GM12873 (cell line): ENCODE data around the gene ZCCHC4.

Source experiments
- TF ChIP-seq, protein P1 (sequence below): IDR thresholded peaks from 2 replicates; pipeline ENCODE4 v1.5.1; 2012; ENCODE audit warnings: low read depth, mild to moderate bottlenecking, moderate library complexity, low read length, control low read depth; ENCODE audit not compliant: insufficient read depth; ENCODE audit errors: missing control alignments

Gene ZCCHC4

DNA sequence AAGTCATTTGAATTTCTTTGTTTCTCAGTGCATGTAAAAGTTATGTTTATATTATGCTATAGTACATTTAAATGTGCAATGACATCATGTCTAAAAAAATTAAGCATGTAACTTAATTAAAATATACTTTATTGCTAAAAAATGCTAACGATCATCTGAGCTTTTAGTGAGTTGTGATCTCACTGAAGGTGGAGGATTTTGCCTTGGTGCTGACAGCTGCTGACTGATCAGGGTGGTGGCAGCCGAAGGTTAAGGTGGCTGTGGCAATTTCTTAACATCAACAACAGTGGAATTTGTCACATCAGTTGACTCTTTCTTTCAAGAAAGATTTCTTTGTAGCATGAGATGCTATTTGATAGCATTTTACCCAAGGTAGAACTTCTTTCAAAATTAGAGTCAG lies 71.1 kb downstream of the ZCCHC4 start:
- TF ChIP-seq, protein P1, sequence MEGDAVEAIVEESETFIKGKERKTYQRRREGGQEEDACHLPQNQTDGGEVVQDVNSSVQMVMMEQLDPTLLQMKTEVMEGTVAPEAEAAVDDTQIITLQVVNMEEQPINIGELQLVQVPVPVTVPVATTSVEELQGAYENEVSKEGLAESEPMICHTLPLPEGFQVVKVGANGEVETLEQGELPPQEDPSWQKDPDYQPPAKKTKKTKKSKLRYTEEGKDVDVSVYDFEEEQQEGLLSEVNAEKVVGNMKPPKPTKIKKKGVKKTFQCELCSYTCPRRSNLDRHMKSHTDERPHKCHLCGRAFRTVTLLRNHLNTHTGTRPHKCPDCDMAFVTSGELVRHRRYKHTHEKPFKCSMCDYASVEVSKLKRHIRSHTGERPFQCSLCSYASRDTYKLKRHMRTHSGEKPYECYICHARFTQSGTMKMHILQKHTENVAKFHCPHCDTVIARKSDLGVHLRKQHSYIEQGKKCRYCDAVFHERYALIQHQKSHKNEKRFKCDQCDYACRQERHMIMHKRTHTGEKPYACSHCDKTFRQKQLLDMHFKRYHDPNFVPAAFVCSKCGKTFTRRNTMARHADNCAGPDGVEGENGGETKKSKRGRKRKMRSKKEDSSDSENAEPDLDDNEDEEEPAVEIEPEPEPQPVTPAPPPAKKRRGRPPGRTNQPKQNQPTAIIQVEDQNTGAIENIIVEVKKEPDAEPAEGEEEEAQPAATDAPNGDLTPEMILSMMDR: no peak

DNA sequence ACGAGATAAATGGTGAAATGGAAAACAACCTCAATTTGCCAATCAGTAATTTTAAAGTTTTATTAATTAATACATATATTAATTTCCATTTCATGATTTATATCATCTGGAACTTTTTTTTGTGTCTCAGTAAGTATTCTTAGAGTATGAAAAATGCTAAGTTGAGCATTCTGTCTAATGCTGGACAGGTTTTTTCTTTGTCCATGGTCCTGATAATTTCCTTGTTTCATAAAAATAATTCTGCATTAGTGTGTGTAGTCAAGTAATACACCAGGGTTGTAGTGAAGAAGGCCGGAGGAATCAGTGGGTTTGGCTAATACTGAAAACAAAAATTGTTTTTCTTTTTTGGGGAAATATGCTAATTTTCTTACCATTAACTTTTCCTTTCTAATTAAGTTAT lies 74.4 kb downstream of the ZCCHC4 start:
- TF ChIP-seq, protein P1: no peak

DNA sequence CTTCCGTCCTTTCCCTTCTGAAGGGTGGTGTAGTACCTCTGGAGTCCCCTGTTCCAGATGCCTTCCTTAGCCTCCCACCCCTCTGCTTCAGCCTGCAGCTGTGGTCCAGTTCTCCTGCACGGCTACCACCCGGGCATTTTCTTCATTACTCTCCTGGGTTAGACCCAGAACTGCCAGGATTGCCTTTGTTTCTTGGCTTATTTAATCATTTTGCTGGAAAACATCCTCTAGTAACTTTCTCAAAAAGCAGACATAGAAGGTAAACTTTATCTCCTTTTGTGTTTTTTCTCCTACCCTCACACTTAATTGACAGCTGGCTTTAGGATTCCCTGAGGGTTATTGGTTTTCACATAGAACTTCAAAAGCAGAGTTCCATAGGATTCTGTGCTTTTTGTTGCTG lies 84.7 kb downstream of the ZCCHC4 start:
- TF ChIP-seq, protein P1: no peak

DNA sequence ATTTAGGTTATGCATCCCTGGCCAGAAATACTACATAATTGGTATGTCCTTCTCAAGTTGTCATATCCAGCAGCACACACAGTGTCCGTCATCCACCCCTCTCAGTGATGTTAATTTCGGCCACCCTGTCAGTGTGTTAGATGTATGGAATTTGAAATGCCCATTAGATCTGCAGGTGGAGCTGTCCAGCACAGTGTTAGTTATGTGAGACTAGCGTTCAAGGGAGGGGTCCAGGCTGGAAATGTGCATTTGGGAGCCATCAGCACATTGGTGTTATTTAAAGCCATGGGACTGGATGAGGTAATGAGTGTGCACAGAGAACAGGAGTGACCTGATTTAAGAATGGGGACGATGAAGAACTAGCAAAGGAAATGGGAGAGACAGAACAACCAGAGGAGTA lies 86.9 kb downstream of the ZCCHC4 start:
- TF ChIP-seq, protein P1: no peak

DNA sequence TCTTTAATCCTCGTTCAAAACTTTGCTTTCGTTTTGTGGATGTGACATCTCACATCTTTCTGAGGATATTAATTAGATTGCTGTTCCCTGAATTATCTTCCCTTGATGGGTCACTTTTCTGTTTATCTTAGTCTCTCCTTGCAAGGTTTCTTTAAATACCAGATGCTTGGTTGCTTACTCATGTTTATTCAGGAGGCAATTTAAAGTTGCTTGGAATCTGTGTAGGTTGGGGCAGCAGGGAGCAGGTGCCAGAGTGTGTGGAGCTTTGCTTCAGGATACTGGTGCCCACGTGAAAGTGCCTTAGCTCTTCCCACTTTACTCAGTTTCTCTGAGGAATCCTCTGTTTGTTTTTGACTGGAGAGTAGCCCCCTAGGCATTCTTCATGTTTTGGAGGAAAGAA lies 88.5 kb downstream of the ZCCHC4 start:
- TF ChIP-seq, protein P1: no peak

DNA sequence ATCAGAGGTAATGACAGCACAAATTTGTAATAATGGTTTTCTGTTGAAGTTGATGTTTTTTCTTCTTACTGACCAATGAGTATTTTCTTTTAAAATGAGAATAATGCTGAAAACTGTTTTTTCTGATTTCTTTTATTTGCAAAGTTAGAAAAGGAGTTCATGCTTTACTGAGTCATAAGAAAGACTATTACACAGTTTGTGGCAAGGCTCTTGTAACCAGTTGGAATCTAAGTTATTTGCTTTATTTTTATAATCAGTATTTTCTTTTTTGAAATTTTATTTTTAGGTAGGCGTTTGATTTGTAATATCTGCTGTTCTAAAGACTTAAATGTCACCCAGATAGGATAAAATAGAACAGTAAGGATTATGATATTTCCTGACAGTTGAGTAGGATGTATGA lies 89.9 kb downstream of the ZCCHC4 start:
- TF ChIP-seq, protein P1: no peak

DNA sequence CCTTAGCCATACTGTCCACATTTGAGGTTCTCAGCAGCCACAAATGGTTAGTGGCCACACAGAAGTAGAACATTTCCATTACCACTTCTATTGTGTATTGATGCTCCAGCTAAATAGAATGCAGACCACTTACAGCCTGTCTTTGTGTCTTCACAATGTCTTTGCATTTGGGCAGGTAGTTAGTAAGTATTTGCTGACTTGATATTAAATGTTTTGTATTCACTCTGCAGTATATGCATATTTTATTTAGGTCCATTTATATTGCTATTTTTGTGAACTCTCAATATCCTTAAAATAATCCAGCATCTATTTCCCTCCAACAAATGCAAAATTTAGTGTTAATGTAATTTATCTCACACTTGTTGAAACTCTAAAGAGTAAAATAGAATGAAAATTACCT lies 91.1 kb downstream of the ZCCHC4 start:
- TF ChIP-seq, protein P1: no peak
